Body of pancreas (tissue), 4 donors: ENCODE data around the gene KCTD5. TPM values are rescaled to one million over a fixed set of nuclear protein-coding genes. Genes with fewer than 3 reads are reported as not detected.

Experiments
- ATAC-seq: fragments of 150-250 bp; one replicate; pipeline ENCODE4 v1.9.1; 2016
- DNase-seq, 4 donors: peaks; one replicate each; pipeline ENCODE4 v3.0.0-alpha.2; 2019
- H3K27ac ChIP-seq, 4 donors: fragments of 200-600 bp; sonication (generic); 1 replicate in 3 of 4; 2 replicates in 1 of 4; pipeline versions ENCODE4 v1.5.1 to v1.6.1; 2016 to 2019; ENCODE audit warnings: mild to moderate bottlenecking in 1 of 4, mixed read lengths in 1 of 4, moderate library complexity in 1 of 4
- H3K27me3 ChIP-seq, 2 donors: fragments of 200-600 bp; sonication (generic); one replicate each; pipeline ENCODE4 v1.6.0; 2016; ENCODE audit warnings: mild to moderate bottlenecking in 1 of 2
- H3K36me3 ChIP-seq, 2 donors: fragments of 200-600 bp; sonication (generic); replicated peaks in 1 of 2; 2 replicates each; pipeline ENCODE4 v1.5.1; 2016; ENCODE audit warnings: low read depth in 2 of 2; ENCODE audit not compliant: insufficient read depth in 1 of 2
- H3K4me1 ChIP-seq: fragments of 200-600 bp; sonication (generic); one replicate; pipeline ENCODE4 v1.6.0; 2016
- H3K4me3 ChIP-seq, 2 donors: fragments of 200-600 bp; sonication (generic); 1 replicate in 1 of 2; 2 replicates in 1 of 2; pipeline ENCODE4 v1.5.1; 2016 to 2019
- H3K9me3 ChIP-seq, 3 donors: fragments of 200-600 bp; sonication (generic); 1 replicate in 2 of 3; 2 replicates in 1 of 3; pipeline ENCODE4 v1.5.1; 2016
- CTCF ChIP-seq, 7 experiments: fragments of 450-650 bp in 4 of 7; fragments of 200-600 bp in 3 of 7; sonication (generic) in 3 of 7; IDR thresholded peaks; one replicate each; pipeline ENCODE4 v1.5.1; 2016 to 2019; ENCODE audit warnings: antibody characterized with exemption in 7 of 7
- POLR2A ChIP-seq, 3 donors: fragments of 450-650 bp; IDR thresholded peaks; one replicate each; pipeline ENCODE4 v1.6.1; 2016; ENCODE audit warnings: antibody characterized with exemption in 3 of 3, mild to moderate bottlenecking in 2 of 3
- WGBS, 2 donors: methylation state at CpG; one replicate each; pipeline ENCODE4 v1.1.5; 2017; 5-methylcytosine and 5-hydroxymethylcytosine counted together
- intact Hi-C: fragments of 100-400 bp; cut with DNase I; formaldehyde crosslinking; loops from one replicate; pipeline ENCODE4 v1.15.1; 2023
- total RNA-seq, 2 donors: library from RNA; depleted of rRNA; stranded (reverse); fragments of >200 nt; gene quantifications; one replicate each; pipeline ENCODE4 v1.1.0, GENCODE V29; 2016

Gene KCTD5
- total RNA-seq, 2 donors from 2014 or later: 6.2 to 7.3 TPM

GRCh38 chr16:2707368-2708289 lies 25.3 kb downstream of the KCTD5 start:
- peaks cover 5 to 7% of the 10 kb centered on the region in 2 donors for H3K36me3 ChIP-seq

GRCh38 chr16:2708290-2708639 lies 25.9 kb downstream of the KCTD5 start:
- H3K27ac ChIP-seq: no peak overlapping the region
- intact Hi-C loops: no loop called here
- H3K36me3 ChIP-seq: peaks cover 5% of the 10 kb centered on the region in 2 donors
- no peaks in the 10 kb centered on the region for H3K27me3 ChIP-seq
- H3K9me3 ChIP-seq: no peaks in the 10 kb centered on the region
- DNase-seq (no peak), ATAC-seq (no peak)
- no peak overlapping the region for H3K4me3 ChIP-seq
- H3K4me1 ChIP-seq: no peaks in the 10 kb centered on the region
- no peak for TF ChIP-seq POLR2A (IDR thresholded peaks at IDR 0.05)
- WGBS, 2 donors: 88 to 92% methylated on average over 7 to 12 of the region's 14 CpGs

More at GRCh38 chr16:2707368-2708289, 25.3 kb downstream of the KCTD5 start:
- no peaks in the 10 kb centered on the region for H3K4me1 ChIP-seq
- ATAC-seq: no peak
- DNase-seq: no peak
- no peak overlapping the region for H3K4me3 ChIP-seq
- TF ChIP-seq CTCF (IDR thresholded peaks at IDR 0.05) (no peak), POLR2A (IDR thresholded peaks at IDR 0.05) (no peak)
- 90 to 96% methylated on average over 49 of the region's 51 CpGs for WGBS, 2 donors
- no peaks in the 10 kb centered on the region for H3K9me3 ChIP-seq
- H3K27me3 ChIP-seq: no peaks in the 10 kb centered on the region
- H3K27ac ChIP-seq: no peak overlapping the region
- intact Hi-C loops: no loop called here

- intact Hi-C loops: no loop called here
Measured at GRCh38 chr16:2708955-2709587, 26.7 kb downstream of the KCTD5 start.

GRCh38 chr16:2709588-2709984 lies 27.3 kb downstream of the KCTD5 start:
- WGBS, 2 donors: 93% methylated on average over 10 of the region's 10 CpGs; no CpG with 5 or more reads in 1 of the 2 donors
- peaks cover 5% of the 10 kb centered on the region in 2 donors for H3K36me3 ChIP-seq

More at GRCh38 chr16:2708955-2709587, 26.7 kb downstream of the KCTD5 start:
- no peak overlapping the region for H3K27ac ChIP-seq
- H3K4me3 ChIP-seq: no peak overlapping the region
- DNase-seq: no peak
- ATAC-seq: no peak
- peaks cover 5% of the 10 kb centered on the region in 2 donors for H3K36me3 ChIP-seq
- TF ChIP-seq CTCF (IDR thresholded peaks at IDR 0.05) (no peak), POLR2A (IDR thresholded peaks at IDR 0.05) (no peak)
- H3K27me3 ChIP-seq: no peaks in the 10 kb centered on the region
- 95 to 99% methylated on average over 15 to 22 of the region's 22 CpGs for WGBS, 2 donors
- H3K9me3 ChIP-seq: no peaks in the 10 kb centered on the region
- no peaks in the 10 kb centered on the region for H3K4me1 ChIP-seq

GRCh38 chr16:2710021-2710710 lies 27.8 kb downstream of the KCTD5 start:
- Histone ChIP-seq H3K27ac (no peak overlapping the region), H3K36me3 (peaks cover 5% of the 10 kb centered on the region in 2 donors), H3K4me1 (no peaks in the 10 kb centered on the region), H3K9me3 (no peaks in the 10 kb centered on the region), H3K27me3 (no peaks in the 10 kb centered on the region), H3K4me3 (no peak overlapping the region)
- intact Hi-C loops: no loop called here
- DNase-seq (no peak), ATAC-seq (no peak)
- TF ChIP-seq CTCF (IDR thresholded peaks at IDR 0.05) (no peak), POLR2A (IDR thresholded peaks at IDR 0.05) (no peak)
- WGBS, 2 donors: 91 to 100% methylated on average over 1 to 16 of the region's 20 CpGs

More at GRCh38 chr16:2709588-2709984, 27.3 kb downstream of the KCTD5 start:
- H3K27me3 ChIP-seq: no peaks in the 10 kb centered on the region
- intact Hi-C loops: no loop called here
- no peak for TF ChIP-seq POLR2A (IDR thresholded peaks at IDR 0.05)
- ATAC-seq (no peak), DNase-seq (no peak)
- no peak overlapping the region for H3K27ac ChIP-seq
- no peak overlapping the region for H3K4me3 ChIP-seq
- no peaks in the 10 kb centered on the region for H3K4me1 ChIP-seq
- H3K9me3 ChIP-seq: no peaks in the 10 kb centered on the region
